Measurements from ENCODE around the gene PRDM16. TPM values are rescaled to one million over a fixed set of nuclear protein-coding genes. Genes with fewer than 3 reads are reported as not detected.

PRDM16 gene
- total and polyA plus RNA-seq, 2 of the 13 experiments (the other 11 are each of a cell fraction or from before 2014, with no cell fraction given): 0.15 to 0.81 TPM

- TF ChIP-seq MAF1 (CRISPR knock-in tag; IDR thresholded peaks at IDR 0.05; ENCODE audit: borderline replicate concordance): no peak; the same call in 1 of the 2 replicates
- TF ChIP-seq HOXA9 (CRISPR knock-in tag; IDR thresholded peaks at IDR 0.05; ENCODE audit: borderline replicate concordance): no peak
- TF ChIP-seq THAP8 (CRISPR knock-in tag; IDR thresholded peaks at IDR 0.05; ENCODE audit: borderline replicate concordance): peak; percentile 79; the same call in 1 of the 2 replicates
- peak; percentile 85; the same call in 1 of the 2 replicates for TF ChIP-seq ARID2 (CRISPR knock-in tag; IDR thresholded peaks at IDR 0.05; ENCODE audit: borderline replicate concordance)
- TF ChIP-seq EEA1 (CRISPR knock-in tag; IDR thresholded peaks at IDR 0.05; ENCODE audit: borderline replicate concordance): no peak
- TF ChIP-seq KLF12 (CRISPR knock-in tag; IDR thresholded peaks at IDR 0.05; ENCODE audit: borderline replicate concordance): peak; percentile 71; the same call in 1 of the 2 replicates
- peak; percentile 99 for TF ChIP-seq RXRB (CRISPR knock-in tag; IDR thresholded peaks at IDR 0.05; ENCODE audit: borderline replicate concordance)
- TF ChIP-seq PBX3 (CRISPR knock-in tag; IDR thresholded peaks at IDR 0.05; ENCODE audit: borderline replicate concordance): no peak
- TF ChIP-seq REPIN1 (CRISPR knock-in tag; IDR thresholded peaks at IDR 0.05; ENCODE audit: borderline replicate concordance, low read depth): peak; percentile 98
- peak; percentile 70 for TF ChIP-seq BRCA1 (CRISPR knock-in tag; IDR thresholded peaks at IDR 0.05)
- TF ChIP-seq MAFG (CRISPR knock-in tag; IDR thresholded peaks at IDR 0.05): no peak
- TF ChIP-seq ZNF451 (CRISPR knock-in tag; IDR thresholded peaks at IDR 0.05): peak; percentile 79; the same call in 1 of the 2 replicates
- TF ChIP-seq KDM5B (CRISPR knock-in tag; IDR thresholded peaks at IDR 0.05; ENCODE audit: borderline replicate concordance): 0 out of 2 replicates have a peak, but pooled peaks have one; percentile 22
- TF ChIP-seq GLI4 (CRISPR knock-in tag; IDR thresholded peaks at IDR 0.05; ENCODE audit: borderline replicate concordance): peak; percentile 89; the same call in 1 of the 2 replicates
- TF ChIP-seq ZNF678 (CRISPR knock-in tag; IDR thresholded peaks at IDR 0.05): no peak
- no peak; the same call in 1 of the 2 replicates for TF ChIP-seq ZNF598 (CRISPR knock-in tag; IDR thresholded peaks at IDR 0.05; ENCODE audit: borderline replicate concordance)
- TF ChIP-seq RAD21 (CRISPR knock-in tag; IDR thresholded peaks at IDR 0.05): peak; percentile 44
- TF ChIP-seq ZNF776 (CRISPR knock-in tag; IDR thresholded peaks at IDR 0.05): no peak
- TF ChIP-seq ZNF430 (CRISPR knock-in tag; IDR thresholded peaks at IDR 0.05): peak; percentile 89; the same call in 1 of the 2 replicates
- peak; percentile 92; the same call in 1 of the 2 replicates for TF ChIP-seq PAX8 (CRISPR knock-in tag; IDR thresholded peaks at IDR 0.05; ENCODE audit: borderline replicate concordance)
- TF ChIP-seq MEIS2 (CRISPR knock-in tag; IDR thresholded peaks at IDR 0.05): peak; percentile 96
- TF ChIP-seq CENPT (CRISPR knock-in tag; IDR thresholded peaks at IDR 0.05; ENCODE audit: low read depth): no peak
- no peak for TF ChIP-seq RBAK (CRISPR knock-in tag; IDR thresholded peaks at IDR 0.05)
- TF ChIP-seq ZFP36 (IDR thresholded peaks at IDR 0.05; ENCODE audit: borderline replicate concordance, low read depth, low read length, partially characterized antibody): no peak
- no peak for TF ChIP-seq ZMAT5 (CRISPR knock-in tag; IDR thresholded peaks at IDR 0.05; ENCODE audit: borderline replicate concordance, low read depth)
- TF ChIP-seq ZNF839 (CRISPR knock-in tag; IDR thresholded peaks at IDR 0.05; ENCODE audit: borderline replicate concordance): 0 out of 2 replicates have a peak, but pooled peaks have one; percentile 72
- TF ChIP-seq DR1 (CRISPR knock-in tag; IDR thresholded peaks at IDR 0.05): no peak
These were observed 251.5 kb downstream of the PRDM16 start (continued) for GRCh38 chr1:3320246-3321152.
